Skin of body (tissue), 2 donors: ENCODE data around the gene SSTR1. TPM values are rescaled to one million over a fixed set of nuclear protein-coding genes. Genes with fewer than 3 reads are reported as not detected.

Experiments
- DNase-seq: peaks from one replicate; lab custom pipeline; 2025; lab: John Stamatoyannopoulos, UW
- total RNA-seq: library from RNA; depleted of rRNA; stranded (reverse); fragments of >200 nt; gene quantifications from one replicate; pipeline ENCODE4 v1.2.3, GENCODE V29; 2014

The SSTR1 gene
- total RNA-seq, 1 donor from 2014 or later: 0.49 TPM

DNA sequence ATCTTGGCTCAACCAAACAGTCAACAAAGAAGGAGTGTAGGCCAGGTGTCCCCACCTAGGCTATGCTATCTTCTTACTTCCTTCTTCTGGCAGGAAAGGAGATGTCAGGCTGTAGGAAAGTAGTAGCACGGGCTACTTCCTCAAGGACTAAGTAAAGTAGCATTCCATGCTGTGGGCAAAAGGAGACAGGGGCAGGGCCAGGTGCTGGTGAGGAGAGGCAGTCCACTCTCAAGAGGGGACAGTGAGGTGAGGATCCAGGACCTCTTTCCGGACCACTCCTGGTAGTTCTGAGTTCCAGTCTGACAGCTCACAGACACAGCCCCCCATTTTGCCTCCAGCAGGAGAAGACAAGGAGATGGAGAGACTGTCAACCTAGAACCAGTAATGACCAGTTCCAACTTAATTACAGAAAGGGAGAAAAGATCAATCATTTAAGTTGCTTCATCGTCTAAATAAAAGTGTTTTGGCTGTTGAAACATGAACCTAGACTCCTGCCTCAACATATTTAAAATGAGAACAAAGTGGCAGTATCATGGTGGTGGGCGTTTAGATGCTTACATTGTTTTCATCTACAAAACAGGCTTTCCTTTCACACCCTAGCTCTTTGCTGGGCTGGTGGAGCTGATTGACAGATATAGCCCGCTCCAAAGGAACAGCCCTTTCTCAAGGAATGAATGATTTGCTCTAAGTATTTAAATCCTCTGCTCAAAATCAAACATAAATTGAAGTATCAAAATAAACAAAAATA, 5.1 kb upstream of the SSTR1 start:
- no peak for DNase-seq

DNA sequence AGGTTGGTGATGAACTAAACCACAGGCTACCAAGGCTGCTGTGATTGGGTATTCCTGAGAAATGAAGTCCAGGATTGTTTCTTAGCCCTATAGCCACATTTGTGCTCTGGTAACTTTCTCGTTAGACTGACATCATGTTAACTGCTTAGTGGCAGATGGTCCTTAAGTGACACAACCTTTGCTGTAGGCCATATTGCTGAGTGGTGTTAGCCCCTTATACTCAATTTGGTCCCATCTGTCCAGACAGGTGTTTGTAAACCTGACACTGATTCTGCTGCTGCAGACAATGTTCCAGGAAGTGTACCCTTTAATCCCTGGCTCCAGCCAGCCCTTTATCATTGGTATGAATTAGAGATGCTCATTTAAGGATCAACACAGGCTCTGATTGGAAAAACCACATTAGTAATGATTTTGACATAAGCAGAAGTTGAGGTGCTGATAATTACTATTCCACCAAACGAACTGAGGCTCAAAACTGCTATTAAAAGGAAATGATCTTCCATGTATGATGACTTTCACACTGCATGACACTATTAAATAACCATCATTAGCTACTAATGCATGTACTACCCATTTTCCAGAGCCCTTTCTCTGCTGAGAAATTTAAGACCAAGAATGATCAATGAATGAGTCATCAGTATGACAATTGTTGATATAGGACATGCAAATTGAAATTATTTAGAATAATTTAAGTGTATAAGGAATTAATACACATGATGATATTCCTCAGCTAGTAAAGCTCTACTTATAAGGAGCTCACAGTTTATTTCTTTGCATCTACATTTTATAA, 3.6 kb upstream of the SSTR1 start:
- DNase-seq: no peak

DNA sequence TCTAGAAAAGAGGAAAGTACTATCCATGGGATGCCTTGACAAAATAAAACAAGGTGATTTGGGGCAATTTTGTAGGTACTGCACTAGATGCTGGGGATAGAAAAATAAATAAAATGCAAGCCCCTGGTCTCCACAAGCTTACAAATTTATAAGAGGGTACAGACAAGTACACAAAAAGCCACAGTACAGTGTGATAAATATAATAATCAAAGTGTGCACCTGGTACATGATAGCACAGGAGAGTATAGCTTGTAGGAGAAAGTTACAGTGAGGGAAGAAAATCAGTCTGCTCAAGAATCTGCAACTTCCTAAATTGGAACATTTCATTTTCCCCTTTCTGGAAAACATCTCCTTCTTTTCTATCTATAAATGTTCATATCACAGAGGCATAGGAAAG, 3.0 kb upstream of the SSTR1 start:
- DNase-seq: no peak

DNA sequence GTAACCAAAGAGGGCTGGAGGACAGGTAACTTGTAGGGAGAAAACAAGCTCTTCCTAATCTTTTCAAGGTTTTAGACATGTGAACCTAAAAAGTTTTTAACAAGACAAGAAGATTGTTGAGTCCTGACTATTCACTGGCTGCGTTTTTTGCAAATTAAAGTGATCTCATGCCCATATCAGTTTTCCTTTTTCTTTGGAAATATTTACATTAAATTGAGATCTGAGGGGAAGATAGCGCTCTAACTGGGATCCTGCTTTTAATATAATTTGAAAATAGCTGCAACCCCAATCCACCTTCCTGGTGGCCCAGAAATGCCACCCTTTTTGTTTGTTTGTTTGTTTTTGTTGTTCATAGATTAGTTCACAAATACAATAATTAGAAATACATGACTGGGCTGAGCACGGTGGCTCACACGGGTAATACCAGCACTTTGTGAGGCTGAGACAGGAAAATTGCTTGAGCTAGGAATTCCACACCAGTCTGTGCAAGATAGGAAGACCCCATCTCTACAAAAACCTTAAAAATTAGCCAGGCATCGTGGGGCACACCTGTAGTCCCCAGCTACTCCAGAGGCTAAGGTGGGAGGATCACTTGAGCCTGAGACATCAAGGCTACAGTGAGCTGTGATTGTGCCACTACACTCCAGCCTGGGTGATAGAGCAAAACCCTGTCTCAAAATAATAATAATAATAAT, 2.4 kb upstream of the SSTR1 start:
- no peak for DNase-seq

DNA sequence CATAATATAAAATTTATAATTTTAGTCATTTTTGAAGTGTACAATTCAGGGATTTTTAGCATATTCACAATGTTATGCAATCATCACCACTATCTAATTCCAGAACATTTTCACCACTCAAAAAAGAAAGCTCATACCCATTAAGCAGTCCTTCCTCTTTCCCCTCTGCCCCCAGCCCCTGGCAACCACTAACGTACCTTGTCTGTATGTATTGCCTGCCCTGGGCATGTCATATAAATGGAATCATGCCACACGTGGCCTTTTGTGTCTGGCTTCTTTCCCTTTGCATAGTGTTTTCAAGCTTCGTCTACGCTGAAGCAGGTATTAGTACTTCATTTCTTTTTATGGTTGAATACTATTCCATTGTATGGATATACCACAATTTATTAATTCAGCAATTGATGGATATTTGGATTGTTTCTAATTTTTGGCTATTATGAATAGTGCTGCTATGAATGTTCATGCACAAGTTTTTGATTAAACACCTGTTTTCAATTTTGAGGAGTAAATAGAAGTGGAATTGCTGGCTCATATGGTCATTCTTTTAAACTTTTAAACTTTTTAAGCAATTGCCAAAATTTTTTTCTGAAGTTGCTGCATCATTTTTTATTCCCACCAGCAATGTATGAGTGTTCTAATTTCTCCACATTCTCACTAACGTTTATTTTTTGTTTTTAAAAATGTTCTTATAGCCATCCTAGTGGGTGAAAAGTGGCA, 1.6 kb upstream of the SSTR1 start:
- DNase-seq: no peak

DNA sequence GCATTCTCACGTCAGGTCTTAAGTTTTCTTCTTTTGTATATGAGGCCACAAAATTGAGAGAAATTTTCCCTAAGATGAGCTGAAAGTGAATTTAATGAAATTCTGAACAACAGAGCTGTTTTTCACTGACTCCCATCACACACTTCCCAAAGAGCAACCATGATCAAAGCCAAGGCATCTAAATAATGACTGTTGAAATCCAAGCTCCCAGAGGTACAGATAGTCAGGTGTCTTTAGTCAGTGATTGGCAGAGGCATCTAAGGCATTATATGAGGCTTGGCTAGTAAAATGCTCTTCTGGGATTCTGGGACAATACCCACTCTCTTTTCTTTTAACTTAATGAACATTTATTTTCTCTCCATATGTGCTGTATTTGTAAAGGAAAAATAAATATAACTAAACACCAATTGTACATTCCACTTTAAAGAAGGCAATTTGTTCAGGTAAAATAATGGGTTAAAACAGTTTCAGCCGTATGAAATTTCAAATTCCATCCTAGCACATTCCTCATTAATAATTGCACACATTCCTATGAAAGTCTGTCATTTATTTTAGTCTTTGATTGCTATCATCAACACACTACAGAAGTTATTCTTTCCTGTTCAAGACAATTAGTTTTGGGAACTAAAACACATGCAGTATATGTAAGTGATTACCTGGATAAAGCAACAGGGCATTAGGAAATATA, 871 bp upstream of the SSTR1 start:
- DNase-seq: no peak

DNA sequence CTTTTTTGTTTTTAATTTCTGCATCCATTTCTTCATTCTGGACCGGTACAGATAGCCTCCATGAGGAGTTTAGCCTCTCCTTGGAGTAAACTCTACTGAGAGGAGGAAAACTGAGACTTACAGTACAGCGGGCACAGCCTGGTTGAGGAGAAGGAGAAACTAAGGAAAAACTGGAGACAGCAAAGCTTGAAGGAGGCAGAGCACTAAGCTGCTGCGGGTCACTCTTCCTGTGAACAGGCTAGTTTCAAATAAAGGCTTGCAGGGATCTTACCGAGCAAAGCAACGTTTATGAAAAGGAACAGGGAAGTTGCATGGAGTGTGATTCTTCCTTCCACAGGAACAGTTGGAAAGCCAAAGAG, 348 bp upstream of the SSTR1 start:
- no peak for DNase-seq

DNA sequence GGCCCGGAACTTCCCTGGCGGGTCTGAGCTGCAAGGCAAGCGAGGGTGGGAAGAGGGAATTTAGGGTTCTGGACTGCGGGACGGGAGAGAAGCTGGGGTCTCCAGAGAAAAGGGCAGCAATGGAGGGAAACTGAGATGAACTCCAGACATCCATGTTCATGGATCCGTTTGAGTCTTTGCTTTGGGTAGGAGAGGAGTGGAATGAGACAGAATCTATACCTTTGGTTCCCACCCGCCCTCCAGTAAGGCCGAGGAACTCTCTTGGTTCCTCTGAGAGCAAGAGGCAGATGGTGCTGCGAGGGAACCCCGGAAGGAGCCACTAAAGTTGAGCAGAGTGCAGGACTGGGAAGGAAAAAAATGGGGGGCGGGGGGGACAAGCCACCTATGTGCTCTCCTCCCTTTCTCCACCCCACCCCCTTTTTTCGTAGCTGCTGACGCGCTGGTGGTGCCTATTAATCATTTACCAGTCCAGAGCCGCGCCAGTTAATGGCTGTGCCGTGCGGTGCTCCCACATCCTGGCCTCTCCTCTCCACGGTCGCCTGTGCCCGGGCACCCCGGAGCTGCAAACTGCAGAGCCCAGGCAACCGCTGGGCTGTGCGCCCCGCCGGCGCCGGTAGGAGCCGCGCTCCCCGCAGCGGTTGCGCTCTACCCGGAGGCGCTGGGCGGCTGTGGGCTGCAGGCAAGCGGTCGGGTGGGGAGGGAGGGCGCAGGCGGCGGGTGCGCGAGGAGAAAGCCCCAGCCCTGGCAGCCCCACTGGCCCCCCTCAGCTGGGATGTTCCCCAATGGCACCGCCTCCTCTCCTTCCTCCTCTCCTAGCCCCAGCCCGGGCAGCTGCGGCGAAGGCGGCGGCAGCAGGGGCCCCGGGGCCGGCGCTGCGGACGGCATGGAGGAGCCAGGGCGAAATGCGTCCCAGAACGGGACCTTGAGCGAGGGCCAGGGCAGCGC, 1.2 kb downstream of the SSTR1 start:
- DNase-seq: peak; percentile 14

DNA sequence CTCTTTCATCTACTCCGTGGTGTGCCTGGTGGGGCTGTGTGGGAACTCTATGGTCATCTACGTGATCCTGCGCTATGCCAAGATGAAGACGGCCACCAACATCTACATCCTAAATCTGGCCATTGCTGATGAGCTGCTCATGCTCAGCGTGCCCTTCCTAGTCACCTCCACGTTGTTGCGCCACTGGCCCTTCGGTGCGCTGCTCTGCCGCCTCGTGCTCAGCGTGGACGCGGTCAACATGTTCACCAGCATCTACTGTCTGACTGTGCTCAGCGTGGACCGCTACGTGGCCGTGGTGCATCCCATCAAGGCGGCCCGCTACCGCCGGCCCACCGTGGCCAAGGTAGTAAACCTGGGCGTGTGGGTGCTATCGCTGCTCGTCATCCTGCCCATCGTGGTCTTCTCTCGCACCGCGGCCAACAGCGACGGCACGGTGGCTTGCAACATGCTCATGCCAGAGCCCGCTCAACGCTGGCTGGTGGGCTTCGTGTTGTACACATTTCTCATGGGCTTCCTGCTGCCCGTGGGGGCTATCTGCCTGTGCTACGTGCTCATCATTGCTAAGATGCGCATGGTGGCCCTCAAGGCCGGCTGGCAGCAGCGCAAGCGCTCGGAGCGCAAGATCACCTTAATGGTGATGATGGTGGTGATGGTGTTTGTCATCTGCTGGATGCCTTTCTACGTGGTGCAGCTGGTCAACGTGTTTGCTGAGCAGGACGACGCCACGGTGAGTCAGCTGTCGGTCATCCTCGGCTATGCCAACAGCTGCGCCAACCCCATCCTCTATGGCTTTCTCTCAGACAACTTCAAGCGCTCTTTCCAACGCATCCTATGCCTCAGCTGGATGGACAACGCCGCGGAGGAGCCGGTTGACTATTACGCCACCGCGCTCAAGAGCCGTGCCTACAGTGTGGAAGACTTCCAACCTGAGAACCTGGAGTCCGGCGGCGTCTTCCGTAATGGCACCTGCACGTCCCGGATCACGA, 2.2 kb downstream of the SSTR1 start:
- DNase-seq: no peak

DNA sequence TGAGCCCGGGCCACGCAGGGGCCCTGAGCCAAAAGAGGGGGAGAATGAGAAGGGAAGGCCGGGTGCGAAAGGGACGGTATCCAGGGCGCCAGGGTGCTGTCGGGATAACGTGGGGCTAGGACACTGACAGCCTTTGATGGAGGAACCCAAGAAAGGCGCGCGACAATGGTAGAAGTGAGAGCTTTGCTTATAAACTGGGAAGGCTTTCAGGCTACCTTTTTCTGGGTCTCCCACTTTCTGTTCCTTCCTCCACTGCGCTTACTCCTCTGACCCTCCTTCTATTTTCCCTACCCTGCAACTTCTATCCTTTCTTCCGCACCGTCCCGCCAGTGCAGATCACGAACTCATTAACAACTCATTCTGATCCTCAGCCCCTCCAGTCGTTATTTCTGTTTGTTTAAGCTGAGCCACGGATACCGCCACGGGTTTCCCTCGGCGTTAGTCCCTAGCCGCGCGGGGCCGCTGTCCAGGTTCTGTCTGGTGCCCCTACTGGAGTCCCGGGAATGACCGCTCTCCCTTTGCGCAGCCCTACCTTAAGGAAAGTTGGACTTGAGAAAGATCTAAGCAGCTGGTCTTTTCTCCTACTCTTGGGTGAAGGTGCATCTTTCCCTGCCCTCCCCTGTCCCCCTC, 3.0 kb downstream of the SSTR1 start:
- DNase-seq: no peak

DNA sequence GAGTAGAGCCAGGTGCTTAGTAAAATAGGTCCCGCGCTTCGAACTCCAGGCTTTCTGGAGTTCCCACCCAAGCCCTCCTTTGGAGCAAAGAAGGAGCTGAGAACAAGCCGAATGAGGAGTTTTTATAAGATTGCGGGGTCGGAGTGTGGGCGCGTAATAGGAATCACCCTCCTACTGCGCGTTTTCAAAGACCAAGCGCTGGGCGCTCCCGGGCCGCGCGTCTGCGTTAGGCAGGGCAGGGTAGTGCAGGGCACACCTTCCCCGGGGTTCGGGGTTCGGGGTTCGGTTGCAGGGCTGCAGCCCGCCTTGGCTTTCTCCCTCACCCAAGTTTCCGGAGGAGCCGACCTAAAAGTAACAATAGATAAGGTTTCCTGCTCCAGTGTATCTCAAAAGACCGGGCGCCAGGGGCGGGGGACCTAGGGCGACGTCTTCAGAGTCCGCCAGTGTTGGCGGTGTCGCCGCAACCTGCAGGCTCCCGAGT, 3.6 kb downstream of the SSTR1 start:
- DNase-seq: no peak

DNA sequence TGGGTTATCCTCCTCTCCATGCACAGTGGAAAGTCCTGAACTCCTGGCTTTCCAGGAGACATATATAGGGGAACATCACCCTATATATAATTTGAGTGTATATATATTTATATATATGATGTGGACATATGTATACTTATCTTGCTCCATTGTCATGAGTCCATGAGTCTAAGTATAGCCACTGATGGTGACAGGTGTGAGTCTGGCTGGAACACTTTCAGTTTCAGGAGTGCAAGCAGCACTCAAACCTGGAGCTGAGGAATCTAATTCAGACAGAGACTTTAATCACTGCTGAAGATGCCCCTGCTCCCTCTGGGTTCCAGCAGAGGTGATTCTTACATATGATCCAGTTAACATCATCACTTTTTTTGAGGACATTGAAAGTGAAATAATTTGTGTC, 4.4 kb downstream of the SSTR1 start:
- no peak for DNase-seq

DNA sequence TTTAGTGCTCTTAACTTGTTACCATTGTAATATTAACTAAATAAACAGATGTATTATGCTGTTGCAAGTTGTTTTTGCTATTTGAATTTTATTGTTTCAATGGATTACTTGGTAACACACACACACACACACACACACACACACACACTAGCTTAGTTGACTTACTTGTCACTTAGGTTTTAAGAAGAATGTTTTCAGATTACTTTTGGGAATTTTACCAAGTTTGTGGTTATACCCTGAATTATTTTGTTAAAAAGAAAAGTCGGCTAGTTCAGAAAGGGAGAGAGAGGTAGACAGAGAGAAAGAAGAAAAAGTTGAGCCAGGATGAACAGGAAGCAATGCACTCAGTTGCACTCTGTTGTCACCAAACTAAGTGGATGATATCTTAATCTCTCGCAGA, 5.3 kb downstream of the SSTR1 start:
- no peak for DNase-seq

DNA sequence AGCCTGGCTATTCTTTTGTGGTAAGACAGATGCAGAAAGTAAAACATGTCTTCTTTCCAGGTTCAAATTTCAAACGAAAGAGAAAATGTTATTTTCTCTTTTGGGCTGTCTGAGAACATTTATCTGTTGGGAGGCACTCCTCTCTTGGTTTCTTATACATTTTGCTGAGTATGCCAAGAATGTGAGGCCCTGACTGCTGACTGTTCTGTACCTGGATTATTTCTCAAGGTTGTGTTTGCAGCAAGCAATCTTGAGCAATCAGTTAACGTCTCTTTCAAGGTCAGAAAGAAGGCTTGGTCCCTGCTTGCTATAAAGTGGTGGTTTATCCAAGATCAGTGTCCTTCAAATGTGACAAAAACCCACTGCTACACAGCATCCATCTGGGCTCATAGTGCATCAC, 9.8 kb downstream of the SSTR1 start:
- no peak for DNase-seq

DNA sequence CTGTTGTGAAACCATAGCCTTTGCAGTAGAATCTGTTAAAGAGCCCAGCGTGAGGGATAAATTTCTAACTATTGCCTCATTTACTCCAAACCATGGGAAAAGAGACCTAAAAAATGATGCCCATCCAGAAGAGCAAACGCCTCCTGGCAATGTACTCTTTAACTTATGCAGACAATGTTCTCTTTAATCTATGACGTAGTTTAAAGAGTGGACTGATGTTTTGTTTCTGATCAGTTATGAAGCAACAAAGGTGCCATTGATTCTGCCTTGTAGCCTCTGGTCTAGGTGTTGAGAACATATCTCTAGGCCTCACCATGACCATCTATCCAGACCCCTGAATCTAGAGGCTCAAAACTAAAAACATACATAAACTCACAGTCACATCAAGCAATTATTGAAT, 13.4 kb downstream of the SSTR1 start:
- no peak for DNase-seq

DNA sequence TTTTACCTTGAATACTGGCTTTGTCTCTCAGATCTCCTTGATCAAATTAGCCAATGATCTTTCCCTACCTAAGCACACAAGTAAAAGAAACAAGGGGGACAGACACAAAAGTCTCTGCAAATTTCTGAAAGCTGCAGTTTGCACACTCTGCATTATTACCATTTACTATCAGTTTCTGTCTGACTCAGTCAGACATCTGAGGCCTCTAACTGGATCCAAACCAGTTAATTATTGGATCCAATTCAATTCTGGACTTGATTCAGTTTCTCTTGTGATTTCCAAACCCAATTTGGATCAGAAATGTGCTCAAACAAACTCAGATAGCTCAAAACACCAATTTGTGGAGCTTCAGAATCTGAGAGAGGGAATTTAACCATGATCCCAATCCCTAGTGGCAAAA, 16.6 kb downstream of the SSTR1 start:
- no peak for DNase-seq

DNA sequence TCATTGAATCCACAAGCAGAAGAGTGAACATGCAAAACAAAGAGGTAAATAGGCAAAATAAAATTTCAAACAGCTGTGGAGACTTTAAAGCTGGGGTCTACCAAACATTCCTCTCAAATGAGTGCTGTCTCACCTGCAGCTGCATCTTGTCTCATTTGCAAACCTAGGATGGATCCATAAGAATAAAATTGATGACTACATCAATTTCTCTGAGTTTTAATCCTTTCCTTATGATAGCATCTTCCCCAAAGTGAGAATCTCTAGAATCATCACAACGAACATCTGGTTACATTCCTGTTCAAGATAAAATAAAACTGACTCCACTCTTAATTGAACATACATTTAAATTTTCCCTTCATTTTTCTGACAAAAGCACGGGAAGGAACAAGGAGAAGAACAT, 18.2 kb downstream of the SSTR1 start:
- DNase-seq: no peak

DNA sequence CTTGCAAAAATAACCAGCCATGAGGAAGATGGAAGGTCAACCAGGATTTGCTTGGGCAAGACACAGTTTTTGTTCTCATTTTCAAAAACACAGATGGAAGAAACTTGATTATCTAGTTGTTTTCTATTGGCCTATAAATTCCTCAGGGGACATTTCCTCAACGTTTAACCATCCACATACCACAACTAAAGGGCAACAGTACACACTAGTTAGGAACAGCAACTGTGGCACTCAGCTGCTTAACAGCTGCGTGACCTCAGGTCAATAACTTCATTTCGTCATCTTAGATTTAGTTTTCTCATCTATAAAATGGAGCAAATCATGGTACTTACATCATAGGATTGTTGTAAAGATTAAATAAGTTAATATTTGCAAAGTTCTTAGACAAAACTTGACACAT, 18.7 kb downstream of the SSTR1 start:
- DNase-seq: no peak
